Breast epithelium (tissue), 3 donors: ENCODE data around the gene TWF2.

Source experiments
- POLR2A ChIP-seq: fragments of 450-650 bp; IDR thresholded peaks from one replicate; pipeline ENCODE4 v1.6.1; 2016; ENCODE audit warnings: antibody characterized with exemption, mild to moderate bottlenecking, moderate library complexity
- TF ChIP-seq, protein P1 (sequence below), 3 donors: fragments of 450-650 bp; IDR thresholded peaks; one replicate each; pipeline ENCODE4 v1.5.1; 2016 to 2017; ENCODE audit warnings: antibody characterized with exemption in 3 of 3, mild to moderate bottlenecking in 3 of 3, moderate library complexity in 3 of 3

DNA sequence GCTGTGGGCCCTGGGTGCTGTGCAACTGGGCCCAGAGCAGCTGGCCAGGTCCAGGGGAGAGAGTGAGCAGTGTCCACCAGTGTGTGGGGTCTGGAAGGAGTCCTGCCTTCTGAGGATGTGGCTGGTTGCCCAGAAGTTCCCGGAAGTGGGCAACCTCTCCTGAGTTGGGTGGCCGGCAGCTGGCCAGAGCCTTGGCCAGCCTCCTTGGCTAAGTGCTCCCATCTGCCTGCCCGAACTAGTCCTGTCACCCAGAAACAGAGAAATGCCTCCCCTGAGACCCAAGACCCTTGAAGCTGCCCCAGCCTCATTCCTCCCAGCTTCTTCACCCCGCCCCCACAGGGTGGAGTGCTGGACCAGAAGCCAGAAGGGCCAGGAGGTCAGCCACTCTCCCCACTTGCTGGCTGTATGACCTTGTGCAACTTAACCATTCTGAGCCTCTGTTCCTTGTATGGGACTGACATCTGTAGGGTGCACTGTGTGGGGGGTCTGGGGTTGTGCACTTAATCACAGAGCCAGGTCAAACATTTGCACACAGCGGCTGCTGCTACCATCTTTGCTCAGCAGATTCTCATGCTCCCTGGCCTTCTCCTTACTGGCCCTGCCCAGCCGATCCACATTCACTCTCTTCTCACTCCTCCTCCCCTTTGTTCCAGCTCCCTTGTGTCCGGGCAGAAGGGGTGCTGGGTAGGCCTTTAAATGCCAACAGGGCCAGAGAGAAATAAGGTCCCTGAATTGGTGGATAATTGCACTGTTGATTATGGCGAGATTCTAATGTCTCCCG is 48.5 kb downstream of the TWF2 start:
- TF ChIP-seq POLR2A: no peak
- TF ChIP-seq, protein P1, sequence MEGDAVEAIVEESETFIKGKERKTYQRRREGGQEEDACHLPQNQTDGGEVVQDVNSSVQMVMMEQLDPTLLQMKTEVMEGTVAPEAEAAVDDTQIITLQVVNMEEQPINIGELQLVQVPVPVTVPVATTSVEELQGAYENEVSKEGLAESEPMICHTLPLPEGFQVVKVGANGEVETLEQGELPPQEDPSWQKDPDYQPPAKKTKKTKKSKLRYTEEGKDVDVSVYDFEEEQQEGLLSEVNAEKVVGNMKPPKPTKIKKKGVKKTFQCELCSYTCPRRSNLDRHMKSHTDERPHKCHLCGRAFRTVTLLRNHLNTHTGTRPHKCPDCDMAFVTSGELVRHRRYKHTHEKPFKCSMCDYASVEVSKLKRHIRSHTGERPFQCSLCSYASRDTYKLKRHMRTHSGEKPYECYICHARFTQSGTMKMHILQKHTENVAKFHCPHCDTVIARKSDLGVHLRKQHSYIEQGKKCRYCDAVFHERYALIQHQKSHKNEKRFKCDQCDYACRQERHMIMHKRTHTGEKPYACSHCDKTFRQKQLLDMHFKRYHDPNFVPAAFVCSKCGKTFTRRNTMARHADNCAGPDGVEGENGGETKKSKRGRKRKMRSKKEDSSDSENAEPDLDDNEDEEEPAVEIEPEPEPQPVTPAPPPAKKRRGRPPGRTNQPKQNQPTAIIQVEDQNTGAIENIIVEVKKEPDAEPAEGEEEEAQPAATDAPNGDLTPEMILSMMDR (IDR thresholded peaks at IDR 0.05): no peak
